H9 (cell line): ENCODE results near the gene MTRR. TPM values are rescaled to one million over a fixed set of nuclear protein-coding genes. Genes with fewer than 3 reads are reported as not detected.

Experiments used
- DNase-seq: peaks from one replicate; pipeline ENCODE4 v3.0.0-alpha.2; 2017
- H2AFZ ChIP-seq: one replicate; pipeline ENCODE4 v1.6.1; 2013; ENCODE audit warnings: mild to moderate bottlenecking, low read length, control low read depth, moderate library complexity
- H2AK5ac ChIP-seq: 2 replicates; pipeline ENCODE4 v1.6.1; 2013; ENCODE audit warnings: low read length, control low read depth, mixed read lengths; ENCODE audit not compliant: insufficient read length
- H2BK120ac ChIP-seq: one replicate; pipeline ENCODE4 v1.6.1; 2013; ENCODE audit warnings: low read depth, mild to moderate bottlenecking, low read length, control low read depth, inconsistent platforms; ENCODE audit not compliant: poor library complexity, severe bottlenecking
- H2BK12ac ChIP-seq: 2 replicates; pipeline ENCODE4 v1.6.1; 2013; ENCODE audit warnings: low read length, control low read depth, mixed read lengths, low read depth; ENCODE audit not compliant: insufficient read length
- H2BK15ac ChIP-seq: 2 replicates; pipeline ENCODE4 v1.6.1; 2013; ENCODE audit warnings: low read depth, low read length, control low read depth
- H2BK20ac ChIP-seq: one replicate; pipeline ENCODE4 v1.6.1; 2013; ENCODE audit warnings: low read depth, mild to moderate bottlenecking, low read length, control low read depth, inconsistent platforms; ENCODE audit not compliant: poor library complexity, severe bottlenecking
- H2BK5ac ChIP-seq: 2 replicates; pipeline ENCODE4 v1.6.1; 2013; ENCODE audit warnings: low read length, control low read depth, mixed read lengths; ENCODE audit not compliant: insufficient read length
- H3K14ac ChIP-seq: 2 replicates; pipeline ENCODE4 v1.6.1; 2013; ENCODE audit warnings: low read length, control low read depth; ENCODE audit not compliant: insufficient read depth
- H3K18ac ChIP-seq: 2 replicates; pipeline ENCODE4 v1.6.1; 2013; ENCODE audit warnings: low read depth, mild to moderate bottlenecking, mixed read lengths, low read length, control low read depth; ENCODE audit not compliant: insufficient read length
- H3K23ac ChIP-seq: 2 replicates; pipeline ENCODE4 v1.6.1; 2013; ENCODE audit warnings: low read length, control low read depth, mixed read lengths, low read depth; ENCODE audit not compliant: insufficient read length
- H3K23me2 ChIP-seq: 2 replicates; pipeline ENCODE4 v1.6.1; 2013; ENCODE audit warnings: low read depth, mild to moderate bottlenecking, mixed read lengths, low read length, control low read depth; ENCODE audit not compliant: insufficient read length, poor library complexity, severe bottlenecking
- H3K27ac ChIP-seq: 2 replicates; pipeline ENCODE4 v1.5.1; 2013; ENCODE audit warnings: low read length, control low read depth, mixed read lengths, low read depth; ENCODE audit not compliant: insufficient read length
- H3K27me3 ChIP-seq: 2 replicates; pipeline ENCODE4 v1.6.1; 2013; ENCODE audit warnings: low read length, control low read depth, inconsistent platforms; ENCODE audit not compliant: insufficient read depth
- H3K4ac ChIP-seq: 2 replicates; pipeline ENCODE4 v1.6.1; 2013; ENCODE audit warnings: low read depth, mild to moderate bottlenecking, control low read depth, inconsistent platforms, low read length, moderate library complexity
- H3K4me1 ChIP-seq: 2 replicates; pipeline ENCODE4 v1.6.1; 2013; ENCODE audit warnings: low read length, control low read depth, inconsistent platforms; ENCODE audit not compliant: insufficient read depth
- H3K4me2 ChIP-seq: 2 replicates; pipeline ENCODE4 v1.6.1; 2013; ENCODE audit warnings: low read length, control low read depth, mixed read lengths; ENCODE audit not compliant: insufficient read length, insufficient read depth
- H3K56ac ChIP-seq: 2 replicates; pipeline ENCODE4 v1.6.1; 2013; ENCODE audit warnings: low read depth, mild to moderate bottlenecking, mixed read lengths, low read length, control low read depth; ENCODE audit not compliant: insufficient read length
- H3K79me1 ChIP-seq: 2 replicates; pipeline ENCODE4 v1.6.1; 2013; ENCODE audit warnings: low read depth, mild to moderate bottlenecking, moderate library complexity, low read length, control low read depth, inconsistent platforms; ENCODE audit not compliant: insufficient read depth, poor library complexity, severe bottlenecking
- H3K79me2 ChIP-seq: 2 replicates; pipeline ENCODE4 v1.6.1; 2013; ENCODE audit warnings: low read length, control low read depth, inconsistent platforms; ENCODE audit not compliant: insufficient read depth
- H3K9ac ChIP-seq: 2 replicates; pipeline ENCODE4 v1.6.1; 2013; ENCODE audit warnings: low read length, control low read depth, mixed read lengths; ENCODE audit not compliant: insufficient read length; ENCODE audit errors: extremely low read depth
- H3K9me3 ChIP-seq: one replicate; pipeline ENCODE4 v1.6.1; 2013; ENCODE audit warnings: low read depth, low read length, inconsistent platforms; ENCODE audit not compliant: control insufficient read depth
- H3T11ph ChIP-seq: one replicate; pipeline ENCODE4 v1.6.1; 2013; ENCODE audit warnings: mild to moderate bottlenecking, low read length, control low read depth, inconsistent platforms
- H4K20me1 ChIP-seq: one replicate; pipeline ENCODE4 v1.6.1; 2013; ENCODE audit not compliant: control insufficient read depth, insufficient read length, insufficient read depth
- H4K5ac ChIP-seq: 2 replicates; pipeline ENCODE4 v1.6.1; 2013; ENCODE audit warnings: low read depth, mild to moderate bottlenecking, mixed read lengths, low read length, control low read depth; ENCODE audit not compliant: insufficient read length
- H4K8ac ChIP-seq: replicated peaks from 2 replicates; pipeline ENCODE4 v1.6.1; 2013; ENCODE audit warnings: low read length, control low read depth, mixed read lengths, low read depth; ENCODE audit not compliant: insufficient read length
- H4K91ac ChIP-seq: 2 replicates; pipeline ENCODE4 v1.6.1; 2013; ENCODE audit warnings: low read depth, mild to moderate bottlenecking, moderate library complexity, mixed read lengths, low read length, control low read depth; ENCODE audit not compliant: insufficient read length
- H3K27ac Mint-ChIP-seq, 3 experiments: 2 replicates in 2 of 3; 3 replicates in 1 of 3; pipeline ENCODE4 v1.8.0; 2020 to 2021; ENCODE audit warnings: mixed read lengths in 3 of 3, mild to moderate bottlenecking in 1 of 3, moderate library complexity in 1 of 3
- H3K27me3 Mint-ChIP-seq: 2 replicates; pipeline ENCODE4 v1.8.0; 2021; ENCODE audit warnings: low read depth, mild to moderate bottlenecking, moderate library complexity, mixed read lengths
- H3K36me3 Mint-ChIP-seq, 3 experiments: 2 replicates in 2 of 3; 3 replicates in 1 of 3; pipeline ENCODE4 v1.8.0; 2020 to 2021; ENCODE audit warnings: low read depth in 3 of 3, mixed read lengths in 3 of 3; ENCODE audit not compliant: insufficient read depth in 1 of 3
- H3K4me1 Mint-ChIP-seq, 2 experiments: 2 replicates each; pipeline ENCODE4 v1.8.0; 2020; ENCODE audit warnings: mixed read lengths in 2 of 2
- H3K4me3 Mint-ChIP-seq, 2 experiments: 2 replicates in 1 of 2; 3 replicates in 1 of 2; pipeline ENCODE4 v1.8.0; 2020 to 2021; ENCODE audit warnings: mild to moderate bottlenecking in 2 of 2, mixed read lengths in 2 of 2, moderate library complexity in 1 of 2
- H3K9me3 Mint-ChIP-seq, 2 experiments: 2 replicates in 1 of 2; 3 replicates in 1 of 2; pipeline ENCODE4 v1.8.0; 2020; ENCODE audit warnings: mild to moderate bottlenecking in 2 of 2, mixed read lengths in 2 of 2, moderate library complexity in 1 of 2
- WGBS: extraction: QIAGEN DNeasy Blood & Tissue Kit; methylation state at CpG from one replicate; pipeline ENCODE4 v1.1.7; 2013; ENCODE audit warnings: missing lambda C conversion rate, low lambda C conversion rate, mixed read lengths; ENCODE audit not compliant: insufficient read length; ENCODE audit errors: extremely low coverage; 5-methylcytosine and 5-hydroxymethylcytosine counted together
- total RNA-seq: library from RNA; stranded (reverse); gene quantifications from 2 replicates; pipeline ENCODE4 v1.2.1, GENCODE V29; 2021
- TF ChIP-seq, protein P1 (sequence below): fragments of 200-600 bp; sonication (generic); conservative IDR thresholded peaks from 3 replicates; pipeline ENCODE4 v1.8.0; 2021; ENCODE audit warnings: antibody characterized with exemption, mild to moderate bottlenecking

Gene MTRR
- total RNA-seq, 1 experiment from 2014 or later: 66.0 TPM

GRCh38 chr5:7828269-7828668, 40.7 kb upstream of the MTRR start:
- TF ChIP-seq, protein P1, sequence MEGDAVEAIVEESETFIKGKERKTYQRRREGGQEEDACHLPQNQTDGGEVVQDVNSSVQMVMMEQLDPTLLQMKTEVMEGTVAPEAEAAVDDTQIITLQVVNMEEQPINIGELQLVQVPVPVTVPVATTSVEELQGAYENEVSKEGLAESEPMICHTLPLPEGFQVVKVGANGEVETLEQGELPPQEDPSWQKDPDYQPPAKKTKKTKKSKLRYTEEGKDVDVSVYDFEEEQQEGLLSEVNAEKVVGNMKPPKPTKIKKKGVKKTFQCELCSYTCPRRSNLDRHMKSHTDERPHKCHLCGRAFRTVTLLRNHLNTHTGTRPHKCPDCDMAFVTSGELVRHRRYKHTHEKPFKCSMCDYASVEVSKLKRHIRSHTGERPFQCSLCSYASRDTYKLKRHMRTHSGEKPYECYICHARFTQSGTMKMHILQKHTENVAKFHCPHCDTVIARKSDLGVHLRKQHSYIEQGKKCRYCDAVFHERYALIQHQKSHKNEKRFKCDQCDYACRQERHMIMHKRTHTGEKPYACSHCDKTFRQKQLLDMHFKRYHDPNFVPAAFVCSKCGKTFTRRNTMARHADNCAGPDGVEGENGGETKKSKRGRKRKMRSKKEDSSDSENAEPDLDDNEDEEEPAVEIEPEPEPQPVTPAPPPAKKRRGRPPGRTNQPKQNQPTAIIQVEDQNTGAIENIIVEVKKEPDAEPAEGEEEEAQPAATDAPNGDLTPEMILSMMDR: no peak
- H4K20me1 ChIP-seq: no peaks in the 10 kb centered on the region
- H3K27ac ChIP-seq: no peak overlapping the region
- H3K27me3 ChIP-seq: no peaks in the 10 kb centered on the region
- no peak for DNase-seq
- H2BK12ac ChIP-seq: no peak overlapping the region
- no peak overlapping the region for H4K91ac ChIP-seq
- Mint-ChIP-seq H3K4me3 (no peak overlapping the region), H3K36me3 (peaks cover 4 to 11% (median 6%) of the 10 kb centered on the region in 3 experiments; a peak in 3 of 7 replicates), H3K27ac (no peak overlapping the region), H3K27me3 (no peaks in the 10 kb centered on the region), H3K9me3 (no peaks in the 10 kb centered on the region; a peak in 1 of 5 replicates), H3K4me1 (no peaks in the 10 kb centered on the region; a peak in 1 of 4 replicates)
- H3K23me2 ChIP-seq: peaks cover 4% of the 10 kb centered on the region
- H2AK5ac ChIP-seq: no peak overlapping the region
- no peak overlapping the region for H3K4ac ChIP-seq
- H3T11ph ChIP-seq: no peak overlapping the region
- H3K9ac ChIP-seq: no peak overlapping the region
- no peaks in the 10 kb centered on the region for H3K9me3 ChIP-seq
- H2BK20ac ChIP-seq: no peak overlapping the region
- WGBS: no CpG with 5 or more reads among the region's 10 CpGs
- H2BK15ac ChIP-seq: no peak overlapping the region
- no peaks in the 10 kb centered on the region for H3K79me2 ChIP-seq
- no peak overlapping the region for H3K4me2 ChIP-seq
- H4K5ac ChIP-seq: no peak overlapping the region
- H3K14ac ChIP-seq: no peak overlapping the region
- H3K56ac ChIP-seq: no peak overlapping the region
- no peak overlapping the region for H3K18ac ChIP-seq
- H3K4me1 ChIP-seq: no peaks in the 10 kb centered on the region
- H3K79me1 ChIP-seq: no peaks in the 10 kb centered on the region
- no peak overlapping the region for H3K23ac ChIP-seq
- no peak overlapping the region for H2BK120ac ChIP-seq
- H2BK5ac ChIP-seq: no peak overlapping the region
- no peak overlapping the region for H2AFZ ChIP-seq
- H4K8ac ChIP-seq: no peak overlapping the region
